H1 (cell line): ENCODE data around the gene NUDT4B.
"Not testable (repeated sequence)": the region's sequence is repeated elsewhere in the genome, so short reads cannot be mapped to it uniquely, and the experiment has no call there.

ENCODE experiments used
- EP300 ChIP-seq, 2 experiments: IDR thresholded peaks; 1 replicate in 1 of 2; 2 replicates in 1 of 2; pipeline ENCODE4 v1.6.1; 2011 to 2012; ENCODE audit warnings: low read depth in 2 of 2, low read length in 2 of 2, mild to moderate bottlenecking in 2 of 2, borderline replicate concordance in 1 of 2, inconsistent platforms in 1 of 2, moderate library complexity in 1 of 2
- EZH2 ChIP-seq: fragments of 200-600 bp; sonication (generic); IDR thresholded peaks from 2 replicates; pipeline ENCODE4 v1.7.1; 2012; ENCODE audit warnings: low read depth, mild to moderate bottlenecking, moderate library complexity, low read length, inconsistent platforms; ENCODE audit not compliant: severe bottlenecking
- JUN ChIP-seq: IDR thresholded peaks from 2 replicates; pipeline ENCODE4 v1.6.1; 2011; ENCODE audit warnings: low read depth, mild to moderate bottlenecking, improper control_type of control experiment, low read length
- KDM1A ChIP-seq: fragments of 200-600, 300-600 bp; sonication (generic); IDR thresholded peaks from 2 replicates; pipeline ENCODE4 v1.7.1; 2016; ENCODE audit warnings: mild to moderate bottlenecking, low read length, borderline replicate concordance
- POLR2AphosphoS5 ChIP-seq: IDR thresholded peaks from 2 replicates; pipeline ENCODE4 v1.6.1; 2011; ENCODE audit warnings: low read depth, low read length
- TAF1 ChIP-seq: IDR thresholded peaks from 2 replicates; pipeline ENCODE4 v1.6.1; 2011; ENCODE audit warnings: mild to moderate bottlenecking, low read depth, low read length
- TEAD4 ChIP-seq: IDR thresholded peaks from 2 replicates; pipeline ENCODE4 v1.6.1; 2012; ENCODE audit warnings: low read depth, low read length, inconsistent platforms, mixed read lengths
- TF ChIP-seq, protein P1 (sequence below), 3 experiments: IDR thresholded peaks; 1 replicate in 2 of 3; 2 replicates in 1 of 3; pipeline versions ENCODE4 v1.5.1 to v1.6.1; 2011; ENCODE audit warnings: low read length in 3 of 3, mild to moderate bottlenecking in 3 of 3, inconsistent platforms in 2 of 3, low read depth in 1 of 3, moderate library complexity in 1 of 3; ENCODE audit not compliant: insufficient read depth in 1 of 3; ENCODE audit errors: control extremely low read depth in 1 of 3
- TF ChIP-seq, protein P2 (sequence below): IDR thresholded peaks from 2 replicates; pipeline ENCODE4 v1.6.1; 2012; ENCODE audit warnings: inconsistent platforms

DNA sequence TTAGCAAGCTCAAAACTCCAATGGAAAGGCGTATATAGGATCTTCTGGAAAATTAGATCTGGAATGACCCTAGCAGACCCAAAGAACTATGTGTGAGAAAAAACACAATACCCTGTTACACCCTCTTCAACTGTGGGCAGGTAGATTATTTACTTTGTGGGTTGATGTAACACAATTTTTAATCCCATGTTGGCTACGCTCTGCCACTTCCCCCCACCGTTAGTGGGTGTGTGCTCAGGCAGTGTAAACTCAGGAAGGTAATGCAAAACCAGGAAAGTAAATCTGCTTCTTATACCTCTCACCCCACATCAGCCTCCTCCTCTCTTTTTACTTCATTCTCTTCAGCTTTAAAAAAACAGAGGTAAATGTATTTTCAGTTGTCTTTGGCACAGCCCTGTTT is 23.7 kb upstream of the NUDT4B start:
- TF ChIP-seq, protein P1, sequence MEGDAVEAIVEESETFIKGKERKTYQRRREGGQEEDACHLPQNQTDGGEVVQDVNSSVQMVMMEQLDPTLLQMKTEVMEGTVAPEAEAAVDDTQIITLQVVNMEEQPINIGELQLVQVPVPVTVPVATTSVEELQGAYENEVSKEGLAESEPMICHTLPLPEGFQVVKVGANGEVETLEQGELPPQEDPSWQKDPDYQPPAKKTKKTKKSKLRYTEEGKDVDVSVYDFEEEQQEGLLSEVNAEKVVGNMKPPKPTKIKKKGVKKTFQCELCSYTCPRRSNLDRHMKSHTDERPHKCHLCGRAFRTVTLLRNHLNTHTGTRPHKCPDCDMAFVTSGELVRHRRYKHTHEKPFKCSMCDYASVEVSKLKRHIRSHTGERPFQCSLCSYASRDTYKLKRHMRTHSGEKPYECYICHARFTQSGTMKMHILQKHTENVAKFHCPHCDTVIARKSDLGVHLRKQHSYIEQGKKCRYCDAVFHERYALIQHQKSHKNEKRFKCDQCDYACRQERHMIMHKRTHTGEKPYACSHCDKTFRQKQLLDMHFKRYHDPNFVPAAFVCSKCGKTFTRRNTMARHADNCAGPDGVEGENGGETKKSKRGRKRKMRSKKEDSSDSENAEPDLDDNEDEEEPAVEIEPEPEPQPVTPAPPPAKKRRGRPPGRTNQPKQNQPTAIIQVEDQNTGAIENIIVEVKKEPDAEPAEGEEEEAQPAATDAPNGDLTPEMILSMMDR (IDR thresholded peaks at IDR 0.05; ENCODE audit: control extremely low read depth in 1 of 3, insufficient read depth in 1 of 3, low read depth in 1 of 3, low read length in 3 of 3), result not testable (repeated sequence)
- TF ChIP-seq EZH2; POLR2AphosphoS5; TAF1; TEAD4; JUN; KDM1A; EP300 (IDR thresholded peaks at IDR 0.05; ENCODE audit: borderline replicate concordance in 1 of 2, low read depth in 2 of 2, low read length in 2 of 2): not testable (repeated sequence)
- TF ChIP-seq, protein P2, sequence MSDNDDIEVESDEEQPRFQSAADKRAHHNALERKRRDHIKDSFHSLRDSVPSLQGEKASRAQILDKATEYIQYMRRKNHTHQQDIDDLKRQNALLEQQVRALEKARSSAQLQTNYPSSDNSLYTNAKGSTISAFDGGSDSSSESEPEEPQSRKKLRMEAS, result not testable (repeated sequence)
